GM18858 (cell line): ENCODE measurements around the gene IFNLR1.

Experiments
- ATAC-seq: cut with Tn5 transposase; IDR thresholded peaks from one replicate; pipeline ENCODE4 v1.9.1; 2021; ENCODE audit not compliant: unreplicated experiment

The IFNLR1 gene

DNA sequence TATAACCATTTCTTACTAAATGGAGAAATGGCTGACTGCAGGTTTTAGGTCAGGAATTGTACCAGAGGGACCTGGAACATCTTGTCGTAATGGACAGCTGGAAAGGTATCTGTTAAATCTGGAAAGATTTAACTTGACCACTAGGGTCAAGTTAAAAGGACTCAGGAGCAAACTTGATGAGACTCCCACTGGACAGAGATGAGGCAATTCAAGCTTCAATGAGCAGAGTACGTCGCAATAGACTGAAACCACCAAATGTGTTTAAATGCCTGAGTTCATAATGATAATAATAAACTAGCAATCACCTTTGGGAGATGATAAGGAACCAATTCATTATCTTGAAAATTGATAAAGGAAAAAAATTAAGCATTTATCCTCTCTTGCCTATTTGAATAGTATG is 8.7 kb downstream of the IFNLR1 start:
- no peak for ATAC-seq

DNA sequence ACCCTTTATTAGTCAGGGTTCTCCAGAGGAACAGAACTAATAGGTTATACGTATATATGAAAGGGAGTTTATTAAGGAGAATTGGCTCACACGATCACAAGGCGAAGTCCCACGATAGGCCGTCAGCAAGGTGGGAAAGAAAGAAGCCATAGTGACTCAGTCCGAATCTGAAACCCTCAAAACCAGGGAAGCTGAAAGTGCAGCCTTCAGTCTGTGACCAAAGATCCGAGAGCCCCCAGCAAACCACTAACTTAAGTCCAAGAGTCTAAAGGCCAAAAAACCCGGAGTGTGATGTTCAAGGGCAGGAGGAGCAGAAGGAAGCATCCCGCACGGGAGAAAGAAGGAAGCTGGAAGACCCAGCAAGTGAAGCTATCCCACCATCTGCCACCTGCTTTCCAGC is 9.9 kb downstream of the IFNLR1 start:
- ATAC-seq: no peak

DNA sequence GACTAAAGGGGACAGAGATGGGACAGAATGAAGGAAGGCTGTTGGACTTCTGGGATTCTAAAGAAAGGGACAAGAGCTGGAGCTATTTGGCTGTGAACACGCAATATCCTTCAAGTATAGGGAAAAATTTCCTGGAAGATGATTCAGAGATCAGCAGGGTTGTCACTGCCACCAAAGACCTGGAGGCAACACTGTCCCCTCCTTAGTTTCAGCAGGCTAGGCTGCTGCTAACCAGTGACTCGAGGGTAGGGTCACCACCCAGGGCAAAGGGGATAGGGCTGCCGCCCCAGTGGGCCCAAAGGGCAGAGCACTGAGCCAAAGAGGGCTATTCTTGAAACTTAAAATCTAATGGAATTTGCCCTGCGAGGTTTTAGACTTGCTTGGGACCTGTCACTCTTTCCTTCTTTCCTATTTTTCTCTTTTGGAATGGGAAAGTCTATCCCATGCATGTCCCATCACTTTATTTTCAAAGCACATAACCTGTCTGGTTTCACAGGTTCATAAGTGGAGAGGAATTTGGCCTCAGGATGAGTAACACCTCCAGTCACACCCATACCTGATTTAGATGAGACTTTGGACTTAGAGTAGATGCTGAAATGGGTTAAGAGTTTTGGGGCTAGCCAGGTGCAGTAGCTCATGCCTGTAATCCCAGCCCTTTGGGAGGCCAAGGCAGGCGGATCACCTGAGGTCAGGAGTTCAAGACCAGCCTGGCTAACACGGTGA is 11.9 kb downstream of the IFNLR1 start:
- ATAC-seq: no peak

DNA sequence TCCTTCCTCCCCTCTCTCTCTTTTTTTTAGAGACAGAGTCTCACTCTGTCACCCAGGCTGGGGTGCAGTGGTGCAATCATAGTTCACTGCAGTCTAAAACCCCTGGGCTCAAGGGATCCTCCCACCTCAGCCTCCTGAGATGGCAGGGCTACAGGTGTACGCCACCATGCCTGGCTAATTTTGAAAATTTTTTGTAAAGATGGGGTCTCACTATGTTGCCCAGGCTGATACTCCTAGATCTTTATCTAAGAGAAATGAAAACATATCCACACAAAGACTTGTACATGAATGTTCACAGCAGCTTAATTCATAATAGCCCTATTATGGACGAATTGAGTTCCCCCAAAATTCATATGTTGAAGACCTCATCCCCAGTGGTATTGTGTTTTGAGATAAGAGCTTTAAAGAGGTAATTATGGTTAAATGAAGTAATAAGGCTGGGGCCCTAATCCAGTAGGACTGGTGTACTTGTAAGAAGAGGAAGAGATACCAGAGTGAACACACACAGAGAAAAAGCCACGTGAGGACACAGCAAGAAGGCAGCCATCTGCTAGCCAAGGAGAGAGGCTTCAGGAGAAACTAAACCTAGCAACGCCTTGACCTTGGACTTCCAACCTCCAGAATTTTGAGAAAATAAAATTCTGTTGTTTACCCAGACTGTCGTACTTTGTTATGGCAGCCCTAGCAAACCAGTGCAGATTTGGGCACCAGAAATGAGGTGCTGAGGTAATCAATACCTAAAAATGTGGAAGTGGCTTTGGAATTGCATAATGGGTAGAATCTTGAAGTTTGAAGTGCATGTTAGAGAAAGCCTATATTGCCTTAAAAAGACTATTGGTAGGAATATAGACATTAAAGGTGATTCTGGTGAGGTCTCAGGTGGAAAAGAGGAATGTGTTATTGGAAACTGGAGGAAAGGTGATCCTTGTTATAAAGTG is 13.2 kb downstream of the IFNLR1 start:
- ATAC-seq: no peak

DNA sequence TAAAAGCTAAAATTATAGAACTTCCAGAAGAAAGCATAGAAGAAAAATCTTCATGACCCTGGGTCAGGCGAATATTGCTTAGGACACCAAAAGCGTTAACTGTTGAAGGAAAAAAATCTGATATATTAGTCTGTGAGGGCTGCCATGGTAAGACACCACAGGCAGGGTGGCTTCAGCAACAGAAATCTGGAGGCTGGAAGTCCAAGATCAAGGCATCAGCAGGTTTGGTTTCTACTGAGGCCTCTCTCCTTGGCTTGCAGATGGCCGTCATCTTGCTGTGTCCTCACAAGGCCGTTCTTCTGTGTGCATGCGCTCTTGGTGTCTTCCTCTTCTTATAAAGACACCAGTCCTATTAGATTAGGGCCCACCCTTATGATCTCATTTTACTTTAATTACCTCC is 14.5 kb downstream of the IFNLR1 start:
- no peak for ATAC-seq

DNA sequence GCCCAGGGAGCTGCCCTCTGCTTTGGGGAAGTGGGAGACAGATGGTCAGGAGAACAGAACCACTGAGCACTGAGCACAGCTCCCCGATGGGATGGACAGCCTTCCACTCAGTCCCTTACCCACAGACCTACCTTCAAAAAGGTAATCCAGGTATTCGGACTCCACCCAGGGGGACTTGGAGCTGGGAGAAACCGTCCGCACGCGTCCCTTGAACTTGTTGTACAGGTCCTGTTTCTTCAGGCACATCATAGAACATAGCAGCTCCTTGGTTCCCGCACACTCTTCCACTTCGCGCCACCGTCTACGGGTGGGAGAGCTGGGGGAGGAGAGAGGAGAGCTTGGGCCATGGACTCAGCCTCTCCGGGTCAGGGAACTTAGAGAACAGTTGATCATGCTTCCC is 17.8 kb downstream of the IFNLR1 start:
- ATAC-seq: no peak

DNA sequence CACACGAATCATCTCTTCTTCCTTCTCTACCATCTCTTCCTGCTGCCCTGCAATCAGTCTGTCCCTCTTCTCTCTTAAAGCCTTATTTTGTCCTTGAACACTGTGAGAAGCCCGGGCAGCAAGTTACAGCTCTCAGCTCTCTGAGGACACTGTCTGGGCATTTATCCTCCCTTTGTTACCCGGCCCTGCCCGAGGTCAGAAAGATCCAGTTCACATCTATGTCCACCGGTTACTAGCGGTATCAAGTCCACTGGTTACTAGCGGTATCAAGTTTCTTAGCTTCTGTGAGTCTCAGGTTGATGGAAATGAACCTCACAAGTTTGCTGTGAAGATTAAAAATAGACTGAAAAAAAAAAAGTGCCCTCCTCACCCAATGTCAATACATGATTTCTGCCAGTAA is 18.8 kb downstream of the IFNLR1 start:
- no peak for ATAC-seq

DNA sequence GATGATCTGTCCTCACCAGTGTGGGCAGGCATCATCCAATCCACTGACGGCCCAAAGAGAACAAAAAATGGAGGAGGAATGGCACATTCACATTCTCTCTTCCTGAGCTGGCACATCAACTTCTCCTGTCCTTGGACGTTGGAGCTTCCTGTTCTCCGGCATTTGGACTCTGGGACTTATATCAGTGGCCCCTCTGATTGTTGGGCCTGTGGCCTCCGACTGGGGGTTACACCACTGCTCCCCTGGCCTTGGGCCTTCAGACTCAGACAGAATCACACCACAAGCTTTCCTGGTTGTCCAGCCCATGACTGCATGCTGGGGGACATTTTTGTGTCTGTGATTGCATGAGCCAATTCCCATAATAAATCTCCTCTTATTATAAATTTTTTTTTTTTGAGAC is 20.1 kb downstream of the IFNLR1 start:
- no peak for ATAC-seq

DNA sequence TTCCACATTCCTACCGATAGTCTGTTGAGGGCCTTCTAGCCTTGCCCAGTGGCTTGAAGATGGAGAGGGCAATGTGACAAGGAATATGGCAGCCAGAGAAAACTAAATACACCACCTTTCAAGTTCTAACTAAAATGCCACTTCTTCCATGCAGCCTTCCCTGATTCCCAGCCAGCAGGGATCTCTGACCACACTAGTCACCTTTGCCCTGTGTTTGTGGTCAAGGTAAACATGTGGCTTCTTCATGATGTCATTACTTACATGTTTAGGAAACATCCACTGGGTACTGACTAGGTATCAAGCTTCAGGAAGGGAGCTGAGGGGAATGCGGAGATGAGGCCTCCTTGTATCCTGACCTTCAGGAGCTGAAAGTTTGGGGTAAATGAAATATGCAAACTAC is 21.6 kb downstream of the IFNLR1 start:
- no peak for ATAC-seq

DNA sequence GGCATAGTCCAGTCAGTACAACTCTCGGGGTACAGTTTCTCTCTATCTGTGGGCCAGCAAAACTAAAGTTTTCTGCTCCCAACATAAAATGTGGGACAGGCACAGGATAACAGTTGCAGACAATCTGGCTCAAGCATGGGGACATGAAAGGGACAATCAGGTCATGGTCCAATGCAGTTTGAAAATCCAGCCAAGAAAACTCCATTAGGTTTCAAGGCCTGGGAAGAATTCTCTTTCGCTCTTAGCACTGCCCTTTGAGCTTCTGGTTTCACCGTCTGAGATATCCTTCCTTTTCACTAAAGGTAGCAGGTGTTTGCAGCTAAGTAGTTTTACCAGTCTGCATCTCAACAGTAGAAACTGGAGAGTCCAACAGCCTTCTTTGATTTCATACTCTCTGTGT is 23.1 kb downstream of the IFNLR1 start:
- ATAC-seq: no peak

DNA sequence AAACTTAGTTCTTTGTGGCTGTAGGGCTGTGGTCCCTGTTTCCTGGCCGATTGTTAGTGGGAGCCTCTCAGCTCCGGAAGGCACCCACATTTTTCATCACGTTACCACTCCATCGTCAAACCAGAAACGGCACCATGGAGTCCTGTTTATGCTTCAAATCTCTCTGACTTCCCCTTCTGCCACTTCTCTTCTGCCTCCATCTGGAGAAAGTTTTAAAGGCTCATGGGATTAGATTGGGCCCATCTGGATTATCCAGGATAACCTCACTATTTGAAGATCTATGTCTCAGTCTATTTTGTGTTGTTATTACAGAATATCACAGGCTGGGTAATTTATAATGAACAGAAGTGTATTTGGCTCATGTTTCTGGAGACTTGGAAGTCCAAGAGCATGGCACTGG is 24.9 kb downstream of the IFNLR1 start:
- no peak for ATAC-seq

DNA sequence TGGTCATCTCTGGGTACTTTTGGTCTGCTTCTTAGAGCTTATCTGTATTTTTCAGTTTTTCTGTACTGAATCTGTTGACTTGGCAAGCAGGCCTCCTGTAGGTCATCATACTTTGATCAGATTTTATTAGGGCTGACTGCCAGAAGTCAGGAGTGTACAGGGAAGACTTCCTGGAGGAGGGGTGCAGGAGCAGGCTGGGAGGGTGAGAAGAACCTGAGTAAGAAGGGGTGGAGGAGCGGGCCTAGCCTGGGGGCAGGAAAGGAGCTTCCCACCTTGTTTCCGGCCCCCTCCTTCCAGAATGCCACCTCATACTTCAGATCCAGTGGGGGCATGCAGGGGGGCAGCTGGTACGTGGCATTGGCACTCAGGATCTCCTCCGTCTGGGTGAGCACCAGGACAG is 25.8 kb downstream of the IFNLR1 start:
- no peak for ATAC-seq

DNA sequence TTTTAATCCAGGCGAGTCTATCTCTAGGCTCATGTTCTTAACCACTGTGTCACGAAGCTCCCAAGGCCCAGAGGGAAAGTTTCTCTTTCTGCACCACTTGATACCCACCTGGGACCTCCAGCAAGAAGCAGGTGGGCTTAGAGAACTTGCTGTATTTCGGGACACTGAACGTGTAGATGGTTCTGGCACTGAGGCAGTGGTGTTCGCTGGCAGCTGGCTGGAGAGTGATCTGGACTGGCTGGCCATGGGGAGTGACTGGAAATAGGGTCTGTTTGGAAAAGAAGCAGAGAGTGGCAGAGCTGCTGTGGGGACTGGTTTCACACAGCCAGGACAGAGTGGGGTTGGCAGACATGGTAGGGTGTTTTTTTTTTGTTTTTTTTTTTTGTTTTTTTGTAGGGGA is 27.7 kb downstream of the IFNLR1 start:
- ATAC-seq: no peak

DNA sequence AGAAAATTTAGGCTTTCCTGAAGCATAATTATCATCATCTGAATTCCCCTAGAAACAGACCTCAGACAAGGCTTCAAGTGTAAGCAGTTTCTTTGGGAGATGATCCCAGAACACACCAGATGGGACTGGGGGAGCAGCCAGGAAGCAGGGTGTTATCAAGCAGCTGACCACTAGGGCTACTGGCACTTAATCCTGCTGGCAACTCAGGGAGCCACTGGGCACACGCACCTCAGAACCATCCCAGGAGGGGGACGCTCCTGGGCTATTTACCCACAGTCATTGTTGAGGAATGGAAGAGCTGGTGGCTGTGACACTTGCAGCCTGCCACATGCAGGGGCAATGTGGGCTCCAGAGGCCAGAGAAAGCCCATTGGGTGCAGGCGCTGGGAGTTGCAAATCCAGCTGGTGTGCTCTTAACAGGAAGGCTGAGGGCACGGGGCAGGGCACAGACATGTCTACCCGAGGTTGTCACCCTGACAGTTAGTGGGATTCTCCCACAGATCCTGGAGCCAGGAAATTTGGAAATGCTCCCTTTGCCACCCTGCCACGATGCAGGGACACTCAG is 29.1 kb downstream of the IFNLR1 start:
- ATAC-seq: no peak

DNA sequence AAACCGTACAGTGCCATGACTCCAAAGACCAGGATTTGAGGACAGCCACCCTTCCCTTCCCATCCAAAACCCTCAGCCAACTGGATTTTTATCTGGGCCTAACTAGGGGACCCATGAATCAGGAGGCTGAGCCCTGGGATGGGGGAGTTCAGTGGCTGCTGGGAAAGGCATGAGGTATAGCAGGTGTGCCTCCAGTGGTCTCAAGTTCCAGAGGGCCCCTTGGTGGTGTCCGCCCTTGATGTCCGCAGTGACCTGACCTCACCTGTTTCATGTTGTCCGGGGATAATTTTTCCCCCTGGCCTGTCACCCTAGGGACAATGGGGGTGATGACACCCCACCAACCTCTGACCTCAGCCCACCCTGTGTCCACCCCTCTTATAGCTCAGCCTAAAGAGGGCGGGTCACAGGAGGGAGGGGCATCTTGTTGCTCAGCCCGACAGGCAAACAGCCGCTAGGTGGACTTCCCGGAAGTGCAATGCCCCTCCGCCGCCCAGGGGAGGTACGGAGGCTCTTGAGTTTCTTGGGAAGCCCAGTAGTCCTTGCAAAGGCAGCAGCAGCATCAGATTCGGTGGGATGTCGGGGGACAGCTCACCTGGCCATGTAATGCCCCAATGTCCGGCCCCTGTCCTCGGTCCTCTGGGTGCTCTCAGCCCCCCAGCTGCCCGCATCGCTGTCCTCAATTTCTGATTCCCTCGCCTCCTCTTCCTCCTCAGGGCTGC is 30.4 kb downstream of the IFNLR1 start:
- ATAC-seq: no peak

DNA sequence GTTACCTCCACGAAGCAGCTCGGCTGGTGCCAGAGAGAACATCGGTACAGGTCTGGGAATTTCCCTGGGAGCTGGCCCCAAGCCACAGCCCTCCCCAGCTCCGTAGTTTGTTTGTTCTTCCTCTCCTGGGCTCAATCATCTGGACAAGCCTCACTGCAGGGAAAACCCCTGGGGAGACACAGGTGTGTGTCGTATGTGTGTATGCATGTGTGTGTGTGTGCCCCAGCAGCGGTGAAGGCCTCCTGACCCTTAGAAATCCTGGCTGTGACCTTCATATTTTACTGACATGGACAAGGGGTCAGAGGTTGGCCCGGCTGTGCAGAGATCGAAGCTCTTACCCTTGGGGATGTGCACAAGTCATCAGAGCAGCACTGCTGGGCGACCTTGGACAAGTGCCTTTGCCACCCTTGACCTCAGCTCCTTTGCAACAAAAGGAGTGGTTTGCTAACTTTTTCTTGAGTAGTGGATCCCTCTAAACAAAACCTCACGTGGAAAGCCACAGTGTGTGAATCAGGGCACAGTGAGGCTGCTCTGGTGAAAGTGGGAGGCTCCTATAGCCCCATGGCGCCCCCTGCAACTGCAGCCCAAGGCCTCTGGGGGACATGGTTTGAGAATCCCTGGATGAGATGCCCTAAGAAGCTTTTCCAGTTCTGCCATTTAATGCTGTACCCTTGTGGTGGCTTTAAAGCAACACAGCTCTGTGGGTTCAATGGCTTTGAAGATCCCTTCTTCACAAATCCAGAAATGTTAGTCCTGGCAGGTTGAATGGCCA is 31.9 kb downstream of the IFNLR1 start:
- ATAC-seq: no peak

DNA sequence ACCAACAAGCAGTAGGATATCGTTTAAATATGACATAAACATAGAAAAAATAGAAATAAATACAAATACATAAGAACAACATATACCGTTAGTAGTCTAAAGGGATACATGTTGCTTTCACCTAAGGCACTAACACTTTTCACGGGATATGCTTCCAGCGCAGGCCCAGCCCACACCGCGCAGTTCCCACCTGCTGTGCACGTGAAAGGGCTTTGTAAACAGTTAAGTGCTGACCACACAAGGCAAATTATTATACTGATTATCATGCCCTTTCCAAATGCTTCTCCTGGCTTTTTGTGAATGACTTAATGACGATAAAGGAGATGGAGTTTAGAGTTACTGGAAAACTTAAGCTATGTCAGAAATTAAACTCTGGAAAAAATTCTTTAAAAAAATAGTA is 32.9 kb downstream of the IFNLR1 start:
- no peak for ATAC-seq

DNA sequence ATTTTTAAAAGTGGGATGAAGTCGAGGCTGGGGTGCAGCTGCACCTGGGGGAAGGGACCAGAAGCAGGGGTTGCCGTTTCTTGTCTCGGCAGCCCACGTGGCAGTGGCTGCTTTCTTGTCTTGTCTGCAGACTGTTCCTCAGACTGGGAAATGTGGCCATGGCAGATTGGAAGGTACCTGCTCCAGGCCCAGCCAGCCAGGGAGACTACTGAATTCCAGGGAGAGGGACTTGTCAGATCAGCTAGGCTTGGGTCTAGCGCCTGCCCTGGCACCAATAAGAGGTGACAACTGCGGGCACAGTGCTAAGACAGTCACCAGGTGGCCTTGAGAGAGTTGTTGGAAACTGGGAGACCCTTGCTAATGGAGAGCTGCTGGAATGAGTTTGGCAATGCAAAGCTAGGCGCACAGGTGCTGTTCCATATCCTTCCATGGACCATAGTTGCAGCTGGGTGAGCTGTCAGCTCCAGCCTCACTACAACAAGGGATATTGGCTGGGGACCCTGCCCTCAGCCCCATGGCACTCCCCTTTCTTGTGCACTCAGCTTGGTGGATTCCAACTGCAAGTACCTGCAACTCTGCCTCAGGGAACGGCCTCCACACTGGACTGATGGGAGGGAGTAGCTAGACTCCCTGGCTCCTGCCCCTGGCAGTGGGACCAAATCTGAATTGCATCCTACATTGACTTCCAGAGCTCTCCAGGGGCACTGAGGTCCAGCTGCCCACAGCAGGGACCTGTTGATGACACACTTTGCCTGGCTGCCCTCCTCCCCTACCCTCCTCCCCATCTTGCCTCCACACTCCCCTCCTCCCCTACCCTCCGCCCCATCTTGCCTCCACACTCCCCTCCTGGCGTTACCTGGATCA is 34.2 kb downstream of the IFNLR1 start:
- no peak for ATAC-seq

DNA sequence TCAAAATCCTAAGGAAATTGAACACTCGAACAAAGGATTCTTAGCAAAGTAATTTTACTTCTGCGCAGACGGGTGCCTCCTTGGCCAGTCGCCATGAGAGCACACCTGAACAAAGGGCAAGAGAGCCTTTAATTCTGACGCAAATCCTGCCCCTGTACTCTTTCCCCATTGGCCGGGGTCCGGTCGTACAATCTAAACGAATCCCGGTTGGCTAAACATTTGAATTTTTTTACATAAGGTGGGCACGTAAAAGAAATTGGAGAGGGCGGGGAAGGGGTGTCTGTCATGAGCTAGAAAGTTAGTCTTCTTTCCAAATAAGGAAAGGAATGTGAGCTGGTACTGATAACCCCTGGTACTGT is 35.9 kb downstream of the IFNLR1 start:
- ATAC-seq: no peak
